ENCODE results near the gene CSTB.
"Not testable (repeated sequence)": the region's sequence is repeated elsewhere in the genome, so short reads cannot be mapped to it uniquely, and the experiment has no call there.

The CSTB gene

GRCh38 chr21:43775795-43776430 is at the start of gene CSTB:
TSS of gene CSTB (minus strand) at chr21:43776308. CDS start at chr21:43776269, 39 bp downstream.
- peak; percentile 69 for DNase-seq

- no peak for DNase-seq
Observed at GRCh38 chr21:43825242-43825935, 49.3 kb upstream of the CSTB start.

- no peak for DNase-seq
Observed at GRCh38 chr21:43824333-43825241, 48.5 kb upstream of the CSTB start.

- not testable (repeated sequence) for DNase-seq
Observed at GRCh38 chr21:43822741-43823140, 46.6 kb upstream of the CSTB start.

- not testable (repeated sequence) for DNase-seq
Observed at GRCh38 chr21:43822166-43822565, 46.1 kb upstream of the CSTB start.

DNA sequence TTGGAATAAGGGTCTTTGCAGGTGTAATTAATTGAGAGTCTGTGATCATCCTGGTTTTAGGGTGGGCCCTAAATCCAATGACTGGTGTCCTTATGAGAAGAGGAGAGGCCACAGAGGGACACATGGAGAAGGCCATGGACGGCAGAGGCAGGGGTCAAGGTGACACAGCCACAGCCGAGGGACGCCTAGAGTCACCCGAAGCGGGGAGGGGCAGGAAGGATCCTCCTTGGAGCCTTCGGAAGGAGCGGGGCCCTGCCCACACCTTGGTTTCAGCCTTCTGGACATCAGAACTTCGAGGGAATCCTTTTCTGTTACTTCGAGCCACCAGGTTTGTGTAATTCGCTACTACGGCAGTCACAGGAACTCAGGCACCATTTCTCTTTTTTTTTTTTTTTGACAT is 44.4 kb upstream of the CSTB start:
- no peak for DNase-seq

DNA sequence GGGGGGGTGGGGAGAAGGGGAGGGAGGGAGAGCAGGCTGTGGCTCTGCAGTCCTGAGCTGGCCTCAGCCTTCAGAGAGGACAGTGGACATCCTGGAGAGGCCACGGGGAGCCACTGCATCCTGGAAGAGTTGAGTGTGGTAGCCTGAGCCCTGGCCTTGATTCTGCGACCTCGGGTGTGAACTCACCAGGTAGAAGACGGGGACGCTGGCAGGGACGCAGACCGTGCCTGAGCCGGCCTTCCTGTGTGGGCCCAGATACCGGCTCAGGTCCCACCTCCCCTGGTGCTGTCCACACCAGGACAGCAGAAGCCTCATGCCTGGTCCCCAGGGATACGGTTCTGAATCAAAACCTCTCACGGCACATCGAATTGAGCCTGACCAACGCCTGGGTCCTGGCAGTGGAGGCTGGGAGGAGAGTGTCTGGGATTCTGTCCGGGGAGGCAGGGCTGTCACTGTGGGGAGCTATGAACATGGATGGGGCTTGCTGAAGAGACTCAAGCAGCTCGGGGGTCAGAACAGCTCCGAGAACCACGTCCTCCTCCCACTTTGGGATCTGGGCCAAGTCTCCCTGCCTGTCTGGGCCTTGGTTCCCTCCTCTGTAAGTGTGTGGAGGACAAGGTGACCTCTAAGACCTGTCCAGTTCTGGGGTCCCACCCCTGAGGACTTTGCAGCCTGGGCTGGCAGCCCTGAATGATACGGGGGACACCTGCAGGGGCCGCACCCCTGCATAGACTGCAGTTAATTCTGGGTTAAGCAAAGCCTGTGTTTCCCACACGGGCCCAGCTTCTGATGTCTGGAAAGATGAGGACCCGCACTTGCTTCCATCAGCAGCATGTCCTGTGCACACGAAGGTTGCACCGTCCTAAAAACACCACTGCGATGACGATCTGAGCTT is 43.6 kb upstream of the CSTB start:
- DNase-seq, result no peak

DNA sequence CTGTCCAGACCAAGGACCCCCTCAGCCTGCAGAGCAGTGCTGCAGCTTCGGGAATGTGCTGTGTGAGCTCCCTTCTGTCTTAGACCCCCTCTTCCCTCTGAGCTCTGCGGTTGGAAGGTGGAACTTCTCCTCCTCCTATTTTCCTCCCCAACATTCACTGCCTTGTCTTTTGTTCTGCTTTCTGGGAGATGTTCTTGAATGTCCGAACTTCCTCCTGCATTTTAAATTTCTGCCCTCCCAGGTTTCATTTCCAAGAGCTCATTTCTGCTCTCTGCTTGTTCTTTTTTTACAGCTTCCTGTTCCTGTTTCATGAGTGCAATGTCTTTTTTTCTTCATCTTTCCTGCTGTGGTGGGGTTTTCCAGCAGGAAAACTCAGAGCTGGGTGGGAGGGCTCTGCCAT is 42.6 kb upstream of the CSTB start:
- no peak for DNase-seq

- no peak for DNase-seq
Observed at GRCh38 chr21:43817157-43818086, 41.3 kb upstream of the CSTB start.

GRCh38 chr21:43816611-43817071 is 40.5 kb upstream of the CSTB start:
- no peak for DNase-seq

DNA sequence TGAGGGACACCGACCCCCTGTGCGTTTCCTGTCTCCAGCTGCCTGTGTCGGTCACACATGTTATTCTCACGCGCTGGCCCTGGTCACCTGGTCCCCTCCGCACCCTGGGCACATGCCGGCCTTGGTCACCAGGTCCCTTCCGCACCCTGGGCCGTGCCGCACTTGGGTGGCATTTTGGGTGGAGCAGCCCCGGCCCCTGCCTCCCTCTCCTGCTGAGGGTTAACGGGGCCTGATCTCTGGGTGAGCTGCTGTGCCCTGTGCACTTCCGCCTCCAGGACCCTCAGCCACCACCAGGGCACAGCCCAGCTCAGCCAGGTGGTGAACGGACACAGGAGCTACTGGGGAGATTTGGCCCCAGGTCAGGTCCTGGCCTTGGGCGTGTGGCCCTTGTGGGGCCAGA is 39.9 kb upstream of the CSTB start:
- no peak for DNase-seq

- DNase-seq, result no peak
Observed at GRCh38 chr21:43815107-43815613, 39.1 kb upstream of the CSTB start.

DNA sequence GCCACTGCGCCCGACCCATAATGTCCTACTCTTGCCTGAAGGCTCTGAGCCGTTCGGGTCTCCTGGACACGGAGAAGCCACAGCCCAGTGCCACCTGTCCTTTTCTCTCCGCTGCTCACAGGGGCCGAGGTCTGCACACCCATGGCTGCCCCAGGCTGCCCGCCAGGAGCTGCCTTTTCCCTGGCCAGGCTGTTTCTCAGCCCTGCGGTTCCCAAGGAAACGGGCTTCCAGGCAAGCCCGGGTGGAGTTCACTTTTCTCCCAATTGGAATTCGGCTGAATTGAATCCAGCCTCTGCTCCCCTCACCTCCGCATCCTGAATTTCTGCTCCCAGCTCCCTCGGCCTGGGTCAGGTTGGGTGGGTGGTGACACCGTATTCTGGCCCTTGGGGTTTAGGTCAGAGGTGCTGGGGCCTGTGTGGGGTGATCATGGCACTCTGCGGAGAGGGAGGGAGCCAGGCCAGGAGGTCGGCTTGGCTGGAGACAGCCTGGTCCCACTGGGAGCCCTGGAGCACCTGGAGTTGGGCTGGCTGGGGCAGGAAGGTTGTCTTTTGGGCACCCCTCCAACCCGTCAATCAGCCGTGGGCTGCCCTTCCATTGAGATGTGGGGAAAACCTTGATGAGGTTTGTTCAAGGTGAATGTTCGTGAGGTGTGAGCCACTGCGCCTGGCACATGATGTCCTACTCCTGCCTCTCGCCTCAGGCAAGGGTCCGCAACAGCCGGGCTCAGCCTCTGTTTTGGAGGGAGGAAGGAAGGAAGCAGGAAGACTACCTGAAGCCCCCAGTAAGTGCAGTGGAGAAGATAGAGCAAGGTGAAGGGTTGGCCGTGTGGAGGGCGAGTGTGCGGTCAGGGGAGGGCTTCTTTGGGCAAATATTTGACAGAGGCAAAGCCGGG is 38.4 kb upstream of the CSTB start:
- DNase-seq, result no peak

GRCh38 chr21:43813656-43813980 is 37.5 kb upstream of the CSTB start:
- no peak for DNase-seq

- no peak for DNase-seq
Observed at GRCh38 chr21:43812957-43813655, 37.0 kb upstream of the CSTB start.

- DNase-seq, result no peak
Observed at GRCh38 chr21:43812139-43812821, 36.2 kb upstream of the CSTB start.

GRCh38 chr21:43811262-43812105 is 35.4 kb upstream of the CSTB start:
- no peak for DNase-seq
